ENCODE measurements around the gene EXOC6B. TPM values are rescaled to one million over a fixed set of nuclear protein-coding genes. Genes with fewer than 3 reads are reported as not detected.
A peak's percentile ranks its signal among the peaks of the same experiment; 100 is the strongest.

Gene EXOC6B
- total RNA-seq (2014; rRNA removed; shearing (Covaris generic); ENCODE audit: low replicate concordance) = 11.7 and 22.2 TPM in 2 replicates

- no peaks in the 10 kb centered on the region; the same call in 1 of the 2 replicates for H3K36me3 ChIP-seq
- H3K27me3 ChIP-seq = no peaks in the 10 kb centered on the region
- H3K4me3 ChIP-seq = peak within 1 kb of the TSS; percentile 88
- peak; percentile 90 for DNase-seq
- H3K9me3 ChIP-seq = no peaks in the 10 kb centered on the region
Observed at GRCh38 chr2:72825257-72826155, at the start of gene EXOC6B. Gene EXOC6B, minus strand, starts transcription at chr2:72826033.

- Histone ChIP-seq H3K36me3 (no peaks in the 10 kb centered on the region), H3K9me3 (peaks cover 4% of the 10 kb centered on the region; the same call in 1 of the 2 replicates), H3K4me3 (no peak overlapping the region), H3K27me3 (peaks cover 13% of the 10 kb centered on the region)
- no peak for DNase-seq
Observed at GRCh38 chr2:72871880-72872279, 46.0 kb upstream of the EXOC6B start.

- no peak for DNase-seq
- H3K4me3 ChIP-seq = no peak overlapping the region
- peaks cover 4% of the 10 kb centered on the region; the same call in 1 of the 2 replicates for H3K9me3 ChIP-seq
- H3K27me3 ChIP-seq = peaks cover 13% of the 10 kb centered on the region
- no peaks in the 10 kb centered on the region for H3K36me3 ChIP-seq
Observed at GRCh38 chr2:72871060-72871459, 45.2 kb upstream of the EXOC6B start.

- no peaks in the 10 kb centered on the region for H3K9me3 ChIP-seq
- no peak overlapping the region for H3K4me3 ChIP-seq
- H3K27me3 ChIP-seq = peaks cover 15% of the 10 kb centered on the region
- H3K36me3 ChIP-seq = no peaks in the 10 kb centered on the region
- no peak for DNase-seq
Observed at GRCh38 chr2:72864500-72864899, 38.7 kb upstream of the EXOC6B start.

- H3K9me3 ChIP-seq = peaks cover 3% of the 10 kb centered on the region; the same call in 1 of the 2 replicates
- no peak for DNase-seq
- H3K27me3 ChIP-seq = peaks cover 15% of the 10 kb centered on the region
- no peaks in the 10 kb centered on the region for H3K36me3 ChIP-seq
- H3K4me3 ChIP-seq = no peak overlapping the region
Observed at GRCh38 chr2:72863046-72863445, 37.2 kb upstream of the EXOC6B start.

- peaks cover 4% of the 10 kb centered on the region; the same call in 1 of the 2 replicates for H3K9me3 ChIP-seq
- H3K4me3 ChIP-seq = peak overlapping the region; percentile 25
- H3K36me3 ChIP-seq = no peaks in the 10 kb centered on the region
- peaks cover 18% of the 10 kb centered on the region for H3K27me3 ChIP-seq
- DNase-seq = peak; percentile 81
Observed at GRCh38 chr2:72862239-72862988, 36.6 kb upstream of the EXOC6B start.

GRCh38 chr2:72859831-72860262 lies 34.0 kb upstream of the EXOC6B start:
- H3K9me3 ChIP-seq = peaks cover 4% of the 10 kb centered on the region; the same call in 1 of the 2 replicates
- no peaks in the 10 kb centered on the region for H3K36me3 ChIP-seq
- H3K27me3 ChIP-seq = peaks cover 27% of the 10 kb centered on the region
- peak; percentile 20 for DNase-seq
- no peak overlapping the region for H3K4me3 ChIP-seq

GRCh38 chr2:72851333-72851732 lies 25.5 kb upstream of the EXOC6B start:
- Histone ChIP-seq H3K27me3 (peaks cover 7% of the 10 kb centered on the region), H3K36me3 (no peaks in the 10 kb centered on the region), H3K4me3 (no peak overlapping the region), H3K9me3 (no peaks in the 10 kb centered on the region)
- DNase-seq = no peak

- no peak for DNase-seq
- Histone ChIP-seq H3K36me3 (no peaks in the 10 kb centered on the region), H3K9me3 (no peaks in the 10 kb centered on the region), H3K4me3 (no peak overlapping the region), H3K27me3 (peaks cover 3% of the 10 kb centered on the region)
Observed at GRCh38 chr2:72849138-72849462, 23.3 kb upstream of the EXOC6B start.

GRCh38 chr2:72848436-72849137 lies 22.8 kb upstream of the EXOC6B start:
- DNase-seq = no peak
- Histone ChIP-seq H3K4me3 (no peak overlapping the region), H3K36me3 (no peaks in the 10 kb centered on the region), H3K27me3 (peaks cover 3% of the 10 kb centered on the region), H3K9me3 (no peaks in the 10 kb centered on the region)

- H3K9me3 ChIP-seq = no peaks in the 10 kb centered on the region
- H3K4me3 ChIP-seq = no peak overlapping the region
- peaks cover 3% of the 10 kb centered on the region for H3K27me3 ChIP-seq
- no peak for DNase-seq
- H3K36me3 ChIP-seq = no peaks in the 10 kb centered on the region
Observed at GRCh38 chr2:72847534-72848315, 21.9 kb upstream of the EXOC6B start.

- Histone ChIP-seq H3K36me3 (no peaks in the 10 kb centered on the region), H3K4me3 (no peak overlapping the region), H3K27me3 (peaks cover 3% of the 10 kb centered on the region), H3K9me3 (no peaks in the 10 kb centered on the region)
- DNase-seq = no peak
Observed at GRCh38 chr2:72846171-72847095, 20.6 kb upstream of the EXOC6B start.

GRCh38 chr2:72843301-72843700 lies 17.5 kb upstream of the EXOC6B start:
- Histone ChIP-seq H3K36me3 (no peaks in the 10 kb centered on the region), H3K27me3 (peaks cover 3% of the 10 kb centered on the region; the same call in 1 of the 2 replicates), H3K4me3 (no peak overlapping the region), H3K9me3 (no peaks in the 10 kb centered on the region)
- no peak for DNase-seq

GRCh38 chr2:72841462-72842125 lies 15.8 kb upstream of the EXOC6B start:
- Histone ChIP-seq H3K36me3 (no peaks in the 10 kb centered on the region), H3K4me3 (no peak overlapping the region), H3K27me3 (no peaks in the 10 kb centered on the region), H3K9me3 (no peaks in the 10 kb centered on the region)
- no peak for DNase-seq

GRCh38 chr2:72840066-72840465 lies 14.2 kb upstream of the EXOC6B start:
- Histone ChIP-seq H3K27me3 (no peaks in the 10 kb centered on the region), H3K36me3 (no peaks in the 10 kb centered on the region)
- no peak for DNase-seq

More at GRCh38 chr2:72840066-72840465, 14.2 kb upstream of the EXOC6B start:
- Histone ChIP-seq H3K4me3 (no peak overlapping the region), H3K9me3 (no peaks in the 10 kb centered on the region)
